Activated naive CD8-positive, alpha-beta T cell (primary cell): ENCODE results near the gene CBR3.

Experiments
- H3K27ac Mint-ChIP-seq: one replicate; pipeline ENCODE4 v1.8.0; 2021; ENCODE audit warnings: mixed read lengths
- H3K27me3 Mint-ChIP-seq: one replicate; pipeline ENCODE4 v1.8.0; 2021; ENCODE audit warnings: mixed read lengths
- H3K36me3 Mint-ChIP-seq: one replicate; pipeline ENCODE4 v1.8.0; 2021; ENCODE audit warnings: mixed read lengths
- H3K4me1 Mint-ChIP-seq: one replicate; pipeline ENCODE4 v1.8.0; 2021; ENCODE audit warnings: low read depth, mixed read lengths
- H3K4me3 Mint-ChIP-seq: one replicate; pipeline ENCODE4 v1.8.0; 2021; ENCODE audit warnings: mild to moderate bottlenecking, mixed read lengths
- H3K9me3 Mint-ChIP-seq: one replicate; pipeline ENCODE4 v1.8.0; 2021; ENCODE audit warnings: low read depth, mixed read lengths

The CBR3 gene

GRCh38 chr21:36105327-36105842 is 29.5 kb upstream of the CBR3 start:
- Mint-ChIP-seq H3K9me3 (no peaks in the 10 kb centered on the region), H3K4me1 (peaks cover 10% of the 10 kb centered on the region), H3K36me3 (no peaks in the 10 kb centered on the region), H3K27ac (no peak overlapping the region), H3K27me3 (peaks cover 6% of the 10 kb centered on the region), H3K4me3 (peak overlapping the region; percentile 75)

- no peak overlapping the region for H3K27ac Mint-ChIP-seq
- H3K9me3 Mint-ChIP-seq = no peaks in the 10 kb centered on the region
- H3K27me3 Mint-ChIP-seq = peaks cover 1% of the 10 kb centered on the region
- H3K4me1 Mint-ChIP-seq = peaks cover 24% of the 10 kb centered on the region
- H3K36me3 Mint-ChIP-seq = no peaks in the 10 kb centered on the region
- H3K4me3 Mint-ChIP-seq = no peak overlapping the region
Measured at GRCh38 chr21:36109868-36110267, 25.0 kb upstream of the CBR3 start.

GRCh38 chr21:36111238-36111637 is 23.6 kb upstream of the CBR3 start:
- no peaks in the 10 kb centered on the region for H3K36me3 Mint-ChIP-seq
- peaks cover 32% of the 10 kb centered on the region for H3K4me1 Mint-ChIP-seq
- no peaks in the 10 kb centered on the region for H3K27me3 Mint-ChIP-seq

GRCh38 chr21:36113647-36114428 is 21.0 kb upstream of the CBR3 start:
- peaks cover 32% of the 10 kb centered on the region for H3K4me1 Mint-ChIP-seq

More at GRCh38 chr21:36111238-36111637, 23.6 kb upstream of the CBR3 start:
- no peak overlapping the region for H3K4me3 Mint-ChIP-seq
- H3K27ac Mint-ChIP-seq = peak overlapping the region; percentile 28
- no peaks in the 10 kb centered on the region for H3K9me3 Mint-ChIP-seq

GRCh38 chr21:36115138-36115730 is 19.6 kb upstream of the CBR3 start:
- Mint-ChIP-seq H3K27me3 (no peaks in the 10 kb centered on the region), H3K36me3 (no peaks in the 10 kb centered on the region), H3K27ac (peak overlapping the region; percentile 98), H3K9me3 (peaks cover 3% of the 10 kb centered on the region), H3K4me1 (peaks cover 32% of the 10 kb centered on the region), H3K4me3 (no peak overlapping the region)

More at GRCh38 chr21:36113647-36114428, 21.0 kb upstream of the CBR3 start:
- Mint-ChIP-seq H3K27me3 (no peaks in the 10 kb centered on the region), H3K4me3 (peak overlapping the region; percentile 90), H3K36me3 (no peaks in the 10 kb centered on the region), H3K9me3 (peaks cover 3% of the 10 kb centered on the region), H3K27ac (peak overlapping the region; percentile 98)

GRCh38 chr21:36117286-36117741 is 17.6 kb upstream of the CBR3 start:
- Mint-ChIP-seq H3K27me3 (no peaks in the 10 kb centered on the region), H3K9me3 (peaks cover 3% of the 10 kb centered on the region), H3K36me3 (no peaks in the 10 kb centered on the region), H3K4me1 (peaks cover 31% of the 10 kb centered on the region), H3K4me3 (no peak overlapping the region), H3K27ac (no peak overlapping the region)

GRCh38 chr21:36120304-36120888 is 14.5 kb upstream of the CBR3 start:
- Mint-ChIP-seq H3K4me1 (peaks cover 7% of the 10 kb centered on the region), H3K27me3 (no peaks in the 10 kb centered on the region), H3K9me3 (peaks cover 3% of the 10 kb centered on the region), H3K36me3 (no peaks in the 10 kb centered on the region), H3K27ac (no peak overlapping the region), H3K4me3 (no peak overlapping the region)

- H3K4me1 Mint-ChIP-seq = peaks cover 9% of the 10 kb centered on the region
- H3K4me3 Mint-ChIP-seq = no peak overlapping the region
- no peaks in the 10 kb centered on the region for H3K27me3 Mint-ChIP-seq
- H3K27ac Mint-ChIP-seq = no peak overlapping the region
- H3K9me3 Mint-ChIP-seq = no peaks in the 10 kb centered on the region
- no peaks in the 10 kb centered on the region for H3K36me3 Mint-ChIP-seq
Measured at GRCh38 chr21:36122977-36123376, 11.9 kb upstream of the CBR3 start.

GRCh38 chr21:36124395-36124794 is 10.5 kb upstream of the CBR3 start:
- Mint-ChIP-seq H3K4me3 (no peak overlapping the region), H3K27me3 (no peaks in the 10 kb centered on the region), H3K9me3 (no peaks in the 10 kb centered on the region), H3K36me3 (no peaks in the 10 kb centered on the region), H3K4me1 (peaks cover 14% of the 10 kb centered on the region), H3K27ac (no peak overlapping the region)

GRCh38 chr21:36125512-36126207 is 9.2 kb upstream of the CBR3 start:
- no peaks in the 10 kb centered on the region for H3K36me3 Mint-ChIP-seq
- H3K27ac Mint-ChIP-seq = no peak overlapping the region
- no peaks in the 10 kb centered on the region for H3K27me3 Mint-ChIP-seq
- H3K4me3 Mint-ChIP-seq = no peak overlapping the region
- H3K9me3 Mint-ChIP-seq = no peaks in the 10 kb centered on the region
- peaks cover 20% of the 10 kb centered on the region for H3K4me1 Mint-ChIP-seq

GRCh38 chr21:36126208-36126565 is 8.7 kb upstream of the CBR3 start:
- Mint-ChIP-seq H3K4me1 (peaks cover 24% of the 10 kb centered on the region), H3K36me3 (no peaks in the 10 kb centered on the region), H3K9me3 (no peaks in the 10 kb centered on the region), H3K27ac (no peak overlapping the region), H3K27me3 (no peaks in the 10 kb centered on the region), H3K4me3 (no peak overlapping the region)

GRCh38 chr21:36126621-36127110 is 8.2 kb upstream of the CBR3 start:
- Mint-ChIP-seq H3K27me3 (no peaks in the 10 kb centered on the region), H3K9me3 (no peaks in the 10 kb centered on the region), H3K27ac (no peak overlapping the region), H3K4me3 (no peak overlapping the region), H3K4me1 (peaks cover 24% of the 10 kb centered on the region), H3K36me3 (no peaks in the 10 kb centered on the region)

GRCh38 chr21:36127250-36127904 is 7.5 kb upstream of the CBR3 start:
- Mint-ChIP-seq H3K4me1 (peaks cover 26% of the 10 kb centered on the region), H3K27ac (no peak overlapping the region), H3K9me3 (no peaks in the 10 kb centered on the region), H3K27me3 (no peaks in the 10 kb centered on the region), H3K4me3 (peak overlapping the region; percentile 5), H3K36me3 (no peaks in the 10 kb centered on the region)

- no peaks in the 10 kb centered on the region for H3K27me3 Mint-ChIP-seq
- H3K9me3 Mint-ChIP-seq = no peaks in the 10 kb centered on the region
- peak overlapping the region; percentile 3 for H3K4me3 Mint-ChIP-seq
- peaks cover 26% of the 10 kb centered on the region for H3K4me1 Mint-ChIP-seq
- H3K27ac Mint-ChIP-seq = no peak overlapping the region
- H3K36me3 Mint-ChIP-seq = no peaks in the 10 kb centered on the region
Measured at GRCh38 chr21:36127977-36128376, 6.9 kb upstream of the CBR3 start.
